Measurements from ENCODE around the gene WDR47.
"Not testable (repeated sequence)": the region's sequence is repeated elsewhere in the genome, so short reads cannot be mapped to it uniquely, and the experiment has no call there.

The WDR47 gene

GRCh38 chr1:108961752-108962486 lies 80.0 kb downstream of the WDR47 start:
- no peak for DNase-seq

GRCh38 chr1:108961198-108961597 lies 80.7 kb downstream of the WDR47 start:
- no peak for DNase-seq

GRCh38 chr1:108960719-108961118 lies 81.2 kb downstream of the WDR47 start:
- DNase-seq: no peak

- no peak for DNase-seq
Observed at GRCh38 chr1:108957888-108958287, 84.0 kb downstream of the WDR47 start.

GRCh38 chr1:108955881-108956280 lies 86.0 kb downstream of the WDR47 start:
- no peak for DNase-seq

GRCh38 chr1:108955111-108955510 lies 86.8 kb downstream of the WDR47 start:
- no peak for DNase-seq

GRCh38 chr1:108953452-108953851 lies 88.5 kb downstream of the WDR47 start:
- DNase-seq: no peak

- no peak for DNase-seq
Observed at GRCh38 chr1:108951242-108951641, 90.7 kb downstream of the WDR47 start.

GRCh38 chr1:108949044-108949443 lies 92.9 kb downstream of the WDR47 start:
- DNase-seq: no peak

- DNase-seq: no peak
Observed at GRCh38 chr1:108947871-108948525, 93.9 kb downstream of the WDR47 start.

- DNase-seq: no peak
Observed at GRCh38 chr1:108936170-108936569, 105.7 kb downstream of the WDR47 start.

DNA sequence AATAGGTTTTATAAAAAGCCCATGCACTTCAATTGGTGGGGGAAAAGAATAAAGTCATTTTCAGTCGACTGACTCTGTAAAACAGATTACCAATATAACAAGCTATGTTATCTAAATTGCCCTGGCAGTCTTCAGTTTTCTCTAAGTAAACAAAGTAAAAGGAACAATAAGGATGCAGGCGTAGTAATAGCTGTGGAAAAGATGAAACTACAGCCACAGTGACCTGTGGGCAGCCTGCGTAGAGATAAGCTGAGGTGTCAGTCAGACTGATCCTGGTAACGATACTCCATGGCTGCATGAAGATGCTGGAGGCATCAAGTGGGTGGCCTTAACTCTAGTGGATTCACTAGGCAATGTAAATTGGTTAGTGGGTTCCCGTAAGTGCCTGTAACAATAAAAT lies 108.0 kb downstream of the WDR47 start:
- DNase-seq: no peak

GRCh38 chr1:108927565-108927964 lies 114.3 kb downstream of the WDR47 start:
- DNase-seq: not testable (repeated sequence)

DNA sequence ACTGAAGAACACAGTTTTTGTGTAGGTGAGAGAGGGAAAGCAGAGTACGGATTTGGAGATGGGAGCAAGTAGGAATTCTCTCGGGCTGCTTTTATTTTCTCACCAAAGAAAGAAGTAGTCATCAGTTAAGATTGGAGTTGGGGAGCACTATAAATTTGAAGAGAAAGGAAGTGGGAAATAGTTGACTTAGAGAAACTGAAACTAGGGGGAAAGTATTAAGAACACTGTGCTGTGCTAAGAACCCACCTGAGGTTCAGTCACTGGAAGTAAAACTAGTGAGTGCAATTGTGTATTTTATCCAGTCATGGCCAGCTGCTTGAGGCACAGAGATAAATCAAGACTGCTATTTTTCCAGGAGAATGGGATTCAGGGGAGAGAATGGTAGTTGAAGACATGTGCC lies 116.0 kb downstream of the WDR47 start:
- no peak for DNase-seq

All from NCI-H187 treated with DMSO at 0.1 percent for 48 hours (cell line).